ENCODE data around the gene MYO1E. TPM values are rescaled to one million over a fixed set of nuclear protein-coding genes. Genes with fewer than 3 reads are reported as not detected.

MYO1E gene
- polyA plus RNA-seq, 1 donor from 2014 or later, result 0.38 TPM

- Histone ChIP-seq H3K36me3 (ENCODE audit: insufficient read depth, low read length) (no peaks in the 10 kb centered on the region), H3K4me2 (ENCODE audit: low read length) (no peak overlapping the region), H3K4me3 (ENCODE audit: low read length) (no peak overlapping the region), H3K9me3 (ENCODE audit: low read length) (no peaks in the 10 kb centered on the region), H4K20me1 (ENCODE audit: insufficient read depth) (no peaks in the 10 kb centered on the region), H3F3A (ENCODE audit: insufficient read depth, low read length, poor library complexity, severe bottlenecking) (no peaks in the 10 kb centered on the region), H2AFZ (ENCODE audit: low read depth, low read length) (no peak overlapping the region), H3K79me2 (replicated peaks; ENCODE audit: insufficient read depth, low read length) (no peaks in the 10 kb centered on the region), H3K27me3 (ENCODE audit: insufficient read depth, low read depth, low read length) (no peaks in the 10 kb centered on the region), H3K9me2 (ENCODE audit: insufficient read depth, low read length) (no peaks in the 10 kb centered on the region), H3K9ac (ENCODE audit: low read length) (no peak overlapping the region), H3K27ac (ENCODE audit: low read length) (no peak overlapping the region)
- TF ChIP-seq SMC3 (conservative IDR thresholded peaks at IDR 0.05; ENCODE audit: poor library complexity) (no peak), MXI1 (conservative IDR thresholded peaks at IDR 0.05; ENCODE audit: poor library complexity, severe bottlenecking) (no peak), EZH2 (IDR thresholded peaks at IDR 0.05; ENCODE audit: borderline replicate concordance, insufficient read depth, low read length, poor library complexity, severe bottlenecking) (no peak), REST (IDR thresholded peaks at IDR 0.05; ENCODE audit: borderline replicate concordance) (no peak), CTCF (IDR thresholded peaks at IDR 0.05; ENCODE audit: poor library complexity, severe bottlenecking) (no peak), EP300 (conservative IDR thresholded peaks at IDR 0.05; ENCODE audit: poor library complexity, severe bottlenecking) (no peak), RAD21 (conservative IDR thresholded peaks at IDR 0.05) (no peak), TAF1 (IDR thresholded peaks at IDR 0.05; ENCODE audit: low read depth) (no peak), POLR2AphosphoS5 (IDR thresholded peaks at IDR 0.05) (no peak)
Observed at GRCh38 chr15:59292442-59293151, 80.1 kb downstream of the MYO1E start.

GRCh38 chr15:59291213-59291549 is 81.5 kb downstream of the MYO1E start:
- Histone ChIP-seq H4K20me1 (ENCODE audit: insufficient read depth) (no peaks in the 10 kb centered on the region), H3F3A (ENCODE audit: insufficient read depth, low read length, poor library complexity, severe bottlenecking) (no peaks in the 10 kb centered on the region), H3K9me3 (ENCODE audit: low read length) (no peaks in the 10 kb centered on the region), H3K79me2 (replicated peaks; ENCODE audit: insufficient read depth, low read length) (no peaks in the 10 kb centered on the region), H3K4me3 (ENCODE audit: low read length) (no peak overlapping the region), H3K36me3 (ENCODE audit: insufficient read depth, low read length) (no peaks in the 10 kb centered on the region), H3K9me2 (ENCODE audit: insufficient read depth, low read length) (no peaks in the 10 kb centered on the region), H3K27ac (ENCODE audit: low read length) (no peak overlapping the region), H3K27me3 (ENCODE audit: insufficient read depth, low read depth, low read length) (no peaks in the 10 kb centered on the region), H2AFZ (ENCODE audit: low read depth, low read length) (no peak overlapping the region), H3K4me2 (ENCODE audit: low read length) (no peak overlapping the region), H3K9ac (ENCODE audit: low read length) (no peak overlapping the region)
- no peak for TF ChIP-seq EP300 (conservative IDR thresholded peaks at IDR 0.05; ENCODE audit: poor library complexity, severe bottlenecking)
- no peak for TF ChIP-seq SMC3 (conservative IDR thresholded peaks at IDR 0.05; ENCODE audit: poor library complexity)
- no peak for TF ChIP-seq EZH2 (IDR thresholded peaks at IDR 0.05; ENCODE audit: borderline replicate concordance, insufficient read depth, low read length, poor library complexity, severe bottlenecking)
- no peak for TF ChIP-seq RAD21 (conservative IDR thresholded peaks at IDR 0.05)
- TF ChIP-seq MXI1 (conservative IDR thresholded peaks at IDR 0.05; ENCODE audit: poor library complexity, severe bottlenecking), result no peak
- TF ChIP-seq TAF1 (IDR thresholded peaks at IDR 0.05; ENCODE audit: low read depth), result no peak
- TF ChIP-seq REST (IDR thresholded peaks at IDR 0.05; ENCODE audit: borderline replicate concordance), result no peak
- no peak for TF ChIP-seq CTCF (IDR thresholded peaks at IDR 0.05; ENCODE audit: poor library complexity, severe bottlenecking)
- no peak for TF ChIP-seq POLR2AphosphoS5 (IDR thresholded peaks at IDR 0.05)
